GM18498 (cell line): ENCODE data around the gene COMMD10.
A peak's percentile ranks its signal among the peaks of the same experiment; 100 is the strongest.
"Not testable (repeated sequence)": the region's sequence is repeated elsewhere in the genome, so short reads cannot be mapped to it uniquely, and the experiment has no call there.

Experiments
- ATAC-seq: cut with Tn5 transposase; IDR thresholded peaks from one replicate; pipeline ENCODE4 v1.9.1; 2021; ENCODE audit warnings: mild to moderate bottlenecking, moderate library complexity; ENCODE audit not compliant: unreplicated experiment

The COMMD10 gene

DNA sequence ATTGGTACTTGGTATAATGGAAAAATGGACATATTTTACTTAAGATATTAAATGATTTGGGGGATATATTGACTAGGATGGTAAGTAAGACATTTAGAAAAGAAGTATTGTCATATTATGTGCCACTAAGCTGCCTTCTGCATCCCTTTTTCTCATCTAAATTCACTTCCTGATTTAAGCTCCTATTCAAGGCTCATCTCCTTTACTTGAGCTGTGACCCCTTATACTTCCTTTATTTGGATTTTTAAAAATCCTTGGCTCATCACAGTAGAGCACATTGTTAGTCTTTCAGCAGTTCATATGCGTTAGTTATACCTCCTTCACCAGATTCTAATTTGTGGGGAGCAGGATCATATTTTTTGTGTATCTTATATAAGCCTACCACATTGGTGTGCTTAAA lies 6.6 kb downstream of the COMMD10 start:
- no peak for ATAC-seq

GRCh38 chr5:116097301-116097700 lies 12.5 kb downstream of the COMMD10 start:
- ATAC-seq: no peak

DNA sequence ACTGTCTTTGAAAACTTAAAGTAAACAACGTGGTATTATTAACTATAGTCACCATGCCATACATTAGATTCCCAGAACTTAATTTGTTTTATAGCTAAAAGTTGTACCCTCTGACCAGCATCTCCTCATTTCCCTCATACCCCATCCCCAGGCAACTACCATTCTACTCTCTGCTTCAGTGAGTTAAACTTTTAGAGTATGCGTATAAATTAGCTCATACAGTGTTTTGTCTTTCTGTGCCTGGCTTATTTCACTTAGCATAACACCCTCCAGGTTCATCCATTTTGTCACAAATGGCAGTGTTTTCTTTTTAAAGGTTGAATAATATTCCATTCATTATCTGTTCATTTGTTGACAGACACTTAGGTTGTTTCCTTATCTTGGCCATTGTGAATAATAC lies 14.2 kb downstream of the COMMD10 start:
- no peak for ATAC-seq

- not testable (repeated sequence) for ATAC-seq
Measured at GRCh38 chr5:116104941-116105340, 20.1 kb downstream of the COMMD10 start.

DNA sequence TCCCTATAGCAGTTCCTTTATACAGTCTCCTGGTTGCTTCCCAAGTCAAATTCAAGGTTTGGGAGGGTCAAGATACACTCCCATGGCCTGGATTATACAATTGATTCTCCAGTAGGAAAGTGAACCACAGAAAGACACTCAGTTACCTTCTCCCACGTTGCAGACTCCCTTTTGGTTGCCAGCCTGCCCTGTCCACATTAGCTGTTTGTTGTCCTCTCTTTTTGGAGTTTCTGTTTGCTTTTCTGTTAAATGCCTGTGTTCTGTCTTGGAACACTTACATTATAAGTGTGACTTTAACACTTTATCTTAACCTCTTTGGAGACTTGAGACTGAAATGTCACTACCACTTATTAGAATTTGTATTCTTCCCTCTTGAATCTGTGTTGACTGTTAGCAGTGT lies 30.3 kb downstream of the COMMD10 start:
- ATAC-seq: no peak

DNA sequence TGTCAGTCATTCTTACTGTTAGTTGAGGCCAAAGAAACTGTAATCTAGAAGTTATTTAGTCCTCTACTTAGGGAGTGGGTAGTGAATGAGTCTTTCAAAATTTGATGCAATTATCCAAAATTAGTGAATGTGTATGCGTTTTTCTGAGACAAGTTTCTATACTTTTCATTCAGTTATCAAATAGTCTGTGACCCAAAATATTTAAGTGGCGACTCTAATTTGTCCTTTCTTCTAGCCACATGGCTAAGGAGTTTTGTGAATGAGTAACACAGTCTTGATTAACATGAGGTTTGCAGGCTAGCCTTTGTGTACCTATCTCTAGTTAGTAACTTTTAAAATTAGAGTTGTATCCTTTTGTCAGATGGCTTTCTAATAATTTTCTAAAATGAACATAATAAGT lies 45.6 kb downstream of the COMMD10 start:
- ATAC-seq: no peak

GRCh38 chr5:116130976-116131375 lies 46.2 kb downstream of the COMMD10 start:
- no peak for ATAC-seq

DNA sequence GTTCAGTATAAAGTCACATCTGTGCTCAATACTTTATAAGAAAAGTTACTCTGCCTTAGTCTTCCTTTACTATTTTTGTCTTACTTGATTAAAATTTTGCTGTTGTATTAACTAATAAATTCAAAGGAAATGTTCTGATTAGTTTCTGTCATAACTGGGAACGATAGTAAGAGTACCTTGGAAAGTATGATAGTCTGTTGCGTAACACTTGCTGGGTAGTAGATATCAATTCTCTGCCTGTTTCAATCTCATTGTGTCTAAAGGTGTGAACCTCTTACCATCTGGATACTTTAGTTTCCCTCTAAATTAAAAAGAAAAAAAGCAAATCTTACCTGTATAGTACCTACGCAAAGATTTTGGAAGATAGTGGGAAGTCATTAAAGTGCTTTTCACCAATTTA lies 48.5 kb downstream of the COMMD10 start:
- ATAC-seq: no peak

GRCh38 chr5:116135344-116135743 lies 50.5 kb downstream of the COMMD10 start:
- ATAC-seq: peak; percentile 100

GRCh38 chr5:116137544-116138378 lies 52.9 kb downstream of the COMMD10 start:
- no peak for ATAC-seq

DNA sequence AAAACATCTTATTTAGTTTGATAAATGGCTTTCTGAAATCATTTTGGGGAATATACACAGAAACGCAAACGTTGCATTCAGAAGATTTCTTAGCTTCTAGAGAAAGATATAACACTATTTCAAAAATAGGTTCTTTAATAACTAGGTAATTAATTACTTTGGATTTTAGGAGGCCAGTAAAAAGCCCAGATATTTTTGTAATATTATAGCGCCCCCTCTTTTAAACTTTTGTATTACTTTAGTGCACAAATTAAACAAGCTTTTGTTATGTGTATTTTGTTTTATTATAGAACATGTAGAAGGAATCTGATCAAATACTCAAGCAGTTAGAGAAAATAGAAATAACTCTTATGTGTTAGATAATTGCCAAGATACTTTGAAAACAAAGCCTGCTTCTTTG lies 57.7 kb downstream of the COMMD10 start:
- no peak for ATAC-seq

DNA sequence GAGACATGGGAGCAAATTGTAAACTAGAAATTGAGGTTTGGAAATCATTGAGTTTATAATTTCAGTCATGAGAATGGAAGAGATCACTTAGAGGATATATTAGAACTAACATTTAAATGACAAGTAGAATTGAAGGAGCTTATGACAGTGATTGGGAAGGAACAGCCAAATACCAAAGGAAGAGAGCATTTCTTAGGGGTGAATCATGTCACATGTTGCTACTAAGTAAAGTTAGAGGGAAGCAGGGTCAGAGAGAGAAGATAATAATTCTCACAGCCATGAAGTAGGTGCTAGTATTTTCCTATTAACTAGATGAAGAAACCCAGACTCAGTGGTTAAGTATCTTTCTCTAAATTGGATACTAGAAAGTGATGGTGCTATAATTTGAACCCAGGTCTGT lies 59.3 kb downstream of the COMMD10 start:
- ATAC-seq: no peak

- ATAC-seq: no peak
Measured at GRCh38 chr5:116144991-116145390, 60.2 kb downstream of the COMMD10 start.

DNA sequence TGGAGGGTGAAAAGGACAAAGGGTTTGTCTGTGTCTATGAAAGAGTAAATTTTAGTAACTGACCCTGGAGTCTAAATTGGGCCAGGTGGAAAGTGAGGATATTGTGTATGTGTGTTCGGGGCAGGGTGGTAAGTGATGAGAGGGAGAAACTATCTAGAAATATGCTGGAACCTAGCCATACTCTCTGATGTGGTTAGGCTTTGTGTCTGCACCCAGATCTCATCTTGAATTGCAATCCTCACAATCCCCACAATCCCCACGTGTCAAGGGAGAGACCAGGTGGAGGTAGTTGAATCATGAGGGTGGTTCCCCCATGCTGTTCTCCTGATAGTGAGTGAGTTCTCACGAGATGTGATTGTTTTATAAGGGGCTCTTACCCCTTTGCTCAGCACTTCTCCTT lies 60.6 kb downstream of the COMMD10 start:
- no peak for ATAC-seq

- no peak for ATAC-seq
Measured at GRCh38 chr5:116152169-116152568, 67.3 kb downstream of the COMMD10 start.

DNA sequence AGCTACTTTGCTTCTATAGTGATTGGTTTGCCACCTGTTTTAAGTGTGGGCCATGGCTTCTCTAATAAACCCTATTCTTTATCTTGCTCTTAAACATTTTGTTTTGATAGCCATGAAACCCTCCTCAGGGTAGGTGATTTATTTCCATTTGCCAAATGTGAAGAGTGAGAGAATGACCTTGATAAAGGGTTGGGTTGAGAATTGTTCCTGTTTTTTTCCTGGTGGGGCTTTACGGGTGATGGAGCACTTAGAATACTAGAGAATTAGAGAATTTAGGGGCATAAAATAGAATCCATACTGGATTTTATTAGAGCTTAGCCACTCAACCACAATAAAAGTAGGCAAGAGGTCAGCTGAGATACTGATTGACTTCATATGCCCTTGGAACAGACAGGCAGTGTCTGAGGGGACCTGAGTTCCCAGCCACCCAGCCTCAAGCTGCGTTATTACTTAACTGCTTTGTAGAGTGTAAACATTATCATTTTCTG lies 68.9 kb downstream of the COMMD10 start:
- no peak for ATAC-seq

DNA sequence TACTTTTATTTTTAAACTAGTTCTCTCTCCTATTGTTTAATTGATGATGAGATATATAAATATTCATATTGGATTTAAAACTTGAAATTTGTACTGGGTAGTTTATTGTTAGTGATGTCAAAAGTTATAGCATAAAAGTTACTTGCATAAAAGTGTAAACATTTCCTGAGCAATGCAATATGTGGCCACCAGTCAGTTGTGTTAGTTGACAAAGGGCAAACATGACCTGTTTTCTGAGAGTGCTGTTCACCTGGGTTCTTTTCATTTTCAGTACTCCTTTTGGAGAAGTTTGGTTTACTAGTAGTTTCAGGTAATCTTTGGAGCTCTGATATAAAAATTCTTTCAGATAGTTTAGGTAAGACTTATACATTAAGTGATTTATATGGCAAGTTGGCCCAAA lies 69.4 kb downstream of the COMMD10 start:
- no peak for ATAC-seq

DNA sequence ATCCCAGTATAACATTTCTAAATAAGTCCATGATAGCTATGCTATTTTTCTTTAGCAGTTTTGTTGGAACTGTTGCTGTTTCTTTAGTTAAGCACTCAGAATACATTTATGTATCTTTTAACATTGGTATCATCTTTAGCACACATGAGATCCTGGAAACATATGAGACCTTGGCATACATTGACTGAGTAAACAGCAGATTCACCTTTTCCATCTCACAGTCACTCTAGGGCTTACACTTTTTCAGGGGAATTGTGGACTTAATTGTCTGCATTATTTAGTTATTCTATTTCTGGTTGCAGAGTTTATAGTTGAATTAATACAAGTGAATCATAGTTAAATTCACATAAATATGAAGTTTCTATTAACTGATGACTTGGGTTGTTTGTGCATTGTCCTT lies 70.1 kb downstream of the COMMD10 start:
- no peak for ATAC-seq

DNA sequence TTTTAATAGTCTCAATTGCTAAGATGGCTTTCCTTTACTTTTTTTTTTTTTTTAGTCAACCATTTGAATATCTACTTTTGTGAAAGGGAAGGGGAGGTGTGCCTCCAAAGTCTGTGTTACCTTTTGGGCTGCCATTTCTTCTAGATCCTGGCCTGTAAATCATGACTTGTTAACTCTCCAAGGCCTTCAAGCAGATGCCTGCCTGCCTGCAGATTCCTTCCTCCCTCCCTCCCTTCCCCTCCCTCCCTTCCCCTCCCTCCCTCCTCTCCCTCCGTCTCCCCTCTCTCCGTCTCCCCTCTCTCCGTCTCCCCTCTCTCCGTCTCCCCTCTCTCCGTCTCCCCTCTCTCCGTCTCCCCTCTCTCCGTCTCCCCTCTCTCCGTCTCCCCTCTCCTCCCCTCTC lies 73.1 kb downstream of the COMMD10 start:
- no peak for ATAC-seq

DNA sequence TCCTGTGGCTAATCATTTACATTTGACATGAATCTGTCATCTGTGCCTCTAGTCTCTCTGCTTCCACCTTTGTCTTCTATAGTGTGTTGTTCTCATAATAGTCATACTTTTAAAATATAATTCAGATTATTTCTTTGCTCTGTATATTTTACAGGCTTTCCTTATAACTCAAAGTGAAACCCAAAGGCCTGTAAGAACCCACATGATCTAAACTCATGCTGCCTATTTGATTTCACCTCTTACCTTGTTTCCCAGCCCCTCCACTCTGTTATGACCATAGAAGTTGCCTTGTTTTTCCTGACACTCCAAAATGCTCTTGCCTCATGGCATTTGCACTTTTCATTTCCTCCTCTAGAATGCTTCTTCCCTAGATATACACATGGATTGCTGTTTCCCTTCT lies 74.2 kb downstream of the COMMD10 start:
- no peak for ATAC-seq

DNA sequence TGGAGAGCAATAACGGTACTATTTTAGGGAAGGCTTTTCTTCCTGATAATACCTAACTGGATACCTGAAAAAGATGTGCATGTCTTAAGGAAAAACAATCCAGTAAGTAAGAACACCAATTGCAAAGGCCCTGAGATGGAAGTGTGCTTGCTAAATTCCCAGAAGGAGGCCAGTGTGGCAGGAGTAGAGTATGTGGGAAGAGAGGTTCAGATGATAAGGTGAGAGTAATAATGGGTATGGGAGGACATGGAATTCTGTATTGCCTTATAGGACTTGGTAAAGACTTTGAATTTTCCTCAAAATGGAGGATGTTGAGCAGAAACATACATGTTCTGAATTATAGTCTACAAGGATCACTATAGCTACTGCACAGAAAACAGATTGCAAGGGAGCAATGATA lies 89.3 kb downstream of the COMMD10 start:
- ATAC-seq: no peak

DNA sequence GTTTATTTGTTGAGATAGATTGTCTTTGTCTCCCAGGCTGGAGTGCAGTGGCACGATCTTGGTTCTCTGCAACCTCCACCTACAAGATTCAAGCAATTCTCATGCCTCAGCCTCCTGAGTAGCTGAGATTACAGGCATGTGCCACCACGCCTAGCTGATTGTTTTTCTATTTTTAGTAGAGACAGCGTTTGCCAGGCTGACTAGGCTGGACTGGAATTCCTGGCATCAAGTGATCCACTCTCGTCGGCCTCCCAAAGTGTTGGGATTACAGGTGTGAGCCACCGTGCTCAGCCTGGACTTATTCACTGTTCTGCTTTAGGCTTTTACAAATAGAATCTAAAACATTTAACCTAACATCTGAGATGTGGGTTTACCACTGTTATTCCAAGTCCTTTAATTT lies 91.3 kb downstream of the COMMD10 start:
- ATAC-seq: no peak

- no peak for ATAC-seq
Measured at GRCh38 chr5:116178925-116179324, 94.1 kb downstream of the COMMD10 start.
